Endothelial cell of umbilical vein (primary cell): ENCODE results near the gene P2RY6.

Source experiments
- POLR2AphosphoS5 ChIP-seq: IDR thresholded peaks from 2 replicates; pipeline ENCODE4 v1.6.1; 2012; ENCODE audit warnings: low read depth, mild to moderate bottlenecking, control low read depth, low read length, moderate library complexity; ENCODE audit not compliant: insufficient read depth
- TF ChIP-seq, protein P1 (sequence below), 2 donors: IDR thresholded peaks; 1 replicate in 1 of 2; 2 replicates in 1 of 2; pipeline ENCODE4 v1.5.1; 2011; ENCODE audit warnings: low read length in 2 of 2, mild to moderate bottlenecking in 2 of 2, moderate library complexity in 2 of 2, control low read depth in 1 of 2, inconsistent platforms in 1 of 2, low read depth in 1 of 2; ENCODE audit not compliant: insufficient read depth in 1 of 2; ENCODE audit errors: extremely low read depth in 1 of 2

DNA sequence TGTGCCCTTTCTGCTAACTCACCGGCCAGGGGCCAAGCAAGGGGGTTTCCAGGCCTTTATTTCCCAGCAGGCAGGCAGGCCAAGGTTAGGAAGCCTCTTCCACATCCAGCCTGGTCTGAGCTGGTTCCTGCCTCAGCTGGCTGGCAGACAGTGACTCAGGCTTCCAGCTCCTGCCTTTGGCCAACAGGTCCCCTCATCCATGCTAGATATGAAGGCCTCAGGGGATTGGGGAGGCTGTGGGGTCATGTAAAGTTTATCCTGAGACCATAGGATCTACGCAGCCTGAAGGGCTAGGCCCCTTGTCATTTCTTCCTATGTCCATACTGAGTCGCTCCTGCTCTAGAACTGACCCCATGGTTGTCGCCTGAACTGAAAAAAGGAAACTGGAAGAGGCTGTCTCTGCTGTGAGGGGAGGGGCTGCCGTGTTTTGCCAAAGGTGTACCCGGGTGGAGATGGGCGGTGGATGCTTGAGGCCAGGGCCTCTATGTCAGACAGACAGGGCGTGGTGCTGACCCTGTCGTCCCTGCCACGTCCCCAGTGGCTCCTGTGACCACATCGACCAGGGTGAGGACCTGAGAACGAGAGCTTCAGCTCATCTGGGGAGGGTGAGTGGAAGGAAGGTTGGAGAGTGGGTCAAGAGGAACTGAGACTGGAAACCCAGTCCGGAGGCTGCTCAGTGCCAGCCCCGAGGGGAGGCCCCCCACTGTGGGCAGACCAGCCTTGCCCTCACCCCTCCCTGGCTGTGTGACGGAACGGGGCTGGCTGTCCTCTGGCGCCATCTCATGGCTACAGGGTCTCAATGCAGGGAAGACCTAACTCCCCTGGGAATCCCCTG, 17.0 kb downstream of the P2RY6 start:
- TF ChIP-seq, protein P1, sequence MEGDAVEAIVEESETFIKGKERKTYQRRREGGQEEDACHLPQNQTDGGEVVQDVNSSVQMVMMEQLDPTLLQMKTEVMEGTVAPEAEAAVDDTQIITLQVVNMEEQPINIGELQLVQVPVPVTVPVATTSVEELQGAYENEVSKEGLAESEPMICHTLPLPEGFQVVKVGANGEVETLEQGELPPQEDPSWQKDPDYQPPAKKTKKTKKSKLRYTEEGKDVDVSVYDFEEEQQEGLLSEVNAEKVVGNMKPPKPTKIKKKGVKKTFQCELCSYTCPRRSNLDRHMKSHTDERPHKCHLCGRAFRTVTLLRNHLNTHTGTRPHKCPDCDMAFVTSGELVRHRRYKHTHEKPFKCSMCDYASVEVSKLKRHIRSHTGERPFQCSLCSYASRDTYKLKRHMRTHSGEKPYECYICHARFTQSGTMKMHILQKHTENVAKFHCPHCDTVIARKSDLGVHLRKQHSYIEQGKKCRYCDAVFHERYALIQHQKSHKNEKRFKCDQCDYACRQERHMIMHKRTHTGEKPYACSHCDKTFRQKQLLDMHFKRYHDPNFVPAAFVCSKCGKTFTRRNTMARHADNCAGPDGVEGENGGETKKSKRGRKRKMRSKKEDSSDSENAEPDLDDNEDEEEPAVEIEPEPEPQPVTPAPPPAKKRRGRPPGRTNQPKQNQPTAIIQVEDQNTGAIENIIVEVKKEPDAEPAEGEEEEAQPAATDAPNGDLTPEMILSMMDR (IDR thresholded peaks at IDR 0.05; ENCODE audit: extremely low read depth in 1 of 2, insufficient read depth in 1 of 2, low read depth in 1 of 2, low read length in 2 of 2): peak; percentile 95
- no peak for TF ChIP-seq POLR2AphosphoS5
